ENCODE data around the gene CTNNA1. TPM values are rescaled to one million over a fixed set of nuclear protein-coding genes. Genes with fewer than 3 reads are reported as not detected.

The CTNNA1 gene
- total RNA-seq, 1 donor from 2014 or later = 331 TPM

- DNase-seq (ENCODE audit: low read depth) = no peak
- no peak overlapping the region for H3K4me3 ChIP-seq (ENCODE audit: low read depth, low read length)
These were observed 150.0 kb downstream of the CTNNA1 start for GRCh38 chr5:138903130-138903775.

GRCh38 chr5:138905541-138905940 lies 152.3 kb downstream of the CTNNA1 start:
- DNase-seq (ENCODE audit: low read depth) = peak; percentile 65
- TF ChIP-seq CTCF (conservative IDR thresholded peaks at IDR 0.05; ENCODE audit: low read depth, low read length) = no peak
- no peak overlapping the region for H3K4me3 ChIP-seq (ENCODE audit: low read depth, low read length)

More at GRCh38 chr5:138903130-138903775, 150.0 kb downstream of the CTNNA1 start:
- TF ChIP-seq CTCF (conservative IDR thresholded peaks at IDR 0.05; ENCODE audit: low read depth, low read length) = no peak

GRCh38 chr5:138909734-138910133 lies 156.5 kb downstream of the CTNNA1 start:
- H3K4me3 ChIP-seq (ENCODE audit: low read depth, low read length) = no peak overlapping the region
- no peak for TF ChIP-seq CTCF (conservative IDR thresholded peaks at IDR 0.05; ENCODE audit: low read depth, low read length)
- DNase-seq (ENCODE audit: low read depth) = no peak

GRCh38 chr5:138910546-138911185 lies 157.4 kb downstream of the CTNNA1 start:
- DNase-seq (ENCODE audit: low read depth) = no peak
- TF ChIP-seq CTCF (conservative IDR thresholded peaks at IDR 0.05; ENCODE audit: low read depth, low read length) = no peak
- no peak overlapping the region for H3K4me3 ChIP-seq (ENCODE audit: low read depth, low read length)

- DNase-seq (ENCODE audit: low read depth) = no peak
- TF ChIP-seq CTCF (conservative IDR thresholded peaks at IDR 0.05; ENCODE audit: low read depth, low read length) = no peak
- no peak overlapping the region for H3K4me3 ChIP-seq (ENCODE audit: low read depth, low read length)
These were observed 158.2 kb downstream of the CTNNA1 start for GRCh38 chr5:138911441-138911840.

- H3K4me3 ChIP-seq (ENCODE audit: low read depth, low read length) = no peak overlapping the region
- no peak for DNase-seq (ENCODE audit: low read depth)
- TF ChIP-seq CTCF (conservative IDR thresholded peaks at IDR 0.05; ENCODE audit: low read depth, low read length) = no peak
These were observed 158.9 kb downstream of the CTNNA1 start for GRCh38 chr5:138912093-138912492.

GRCh38 chr5:138913773-138914172 lies 160.5 kb downstream of the CTNNA1 start:
- no peak overlapping the region for H3K4me3 ChIP-seq (ENCODE audit: low read depth, low read length)
- no peak for DNase-seq (ENCODE audit: low read depth)
- no peak for TF ChIP-seq CTCF (conservative IDR thresholded peaks at IDR 0.05; ENCODE audit: low read depth, low read length)

Measured in epithelial cell of proximal tubule (primary cell).